Testis (tissue), 2 donors: Measurements from ENCODE around the gene SNX19.

Experiments
- POLR2A ChIP-seq: fragments of 450-650 bp; IDR thresholded peaks from one replicate; pipeline ENCODE4 v1.6.1; 2017; ENCODE audit warnings: antibody characterized with exemption, mild to moderate bottlenecking, moderate library complexity
- TF ChIP-seq, protein P1 (sequence below), 3 experiments: fragments of 450-650 bp in 2 of 3; fragments of 200-600 bp in 1 of 3; sonication (generic) in 1 of 3; IDR thresholded peaks; one replicate each; pipeline ENCODE4 v1.5.1; 2016 to 2019; ENCODE audit warnings: antibody characterized with exemption in 3 of 3, mild to moderate bottlenecking in 2 of 3, moderate library complexity in 1 of 3

DNA sequence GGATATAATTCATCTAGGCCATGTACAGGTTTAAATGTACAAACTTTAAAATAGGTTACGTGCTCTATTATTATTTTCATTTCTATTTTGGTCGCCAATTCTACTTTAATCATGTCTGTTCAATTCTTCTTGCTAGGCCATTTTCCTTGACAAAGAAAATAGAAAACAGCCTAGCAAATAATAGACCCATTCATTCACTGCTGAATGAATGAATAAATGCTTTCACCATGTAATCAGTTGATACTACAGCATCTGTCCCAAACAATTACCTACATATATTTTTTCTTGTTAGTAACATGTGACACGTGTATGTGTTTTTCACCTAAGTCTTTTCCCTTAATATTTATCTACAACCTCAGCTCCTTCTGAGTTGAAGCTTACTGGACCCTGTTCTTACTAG, 27.5 kb downstream of the SNX19 start:
- TF ChIP-seq, protein P1, sequence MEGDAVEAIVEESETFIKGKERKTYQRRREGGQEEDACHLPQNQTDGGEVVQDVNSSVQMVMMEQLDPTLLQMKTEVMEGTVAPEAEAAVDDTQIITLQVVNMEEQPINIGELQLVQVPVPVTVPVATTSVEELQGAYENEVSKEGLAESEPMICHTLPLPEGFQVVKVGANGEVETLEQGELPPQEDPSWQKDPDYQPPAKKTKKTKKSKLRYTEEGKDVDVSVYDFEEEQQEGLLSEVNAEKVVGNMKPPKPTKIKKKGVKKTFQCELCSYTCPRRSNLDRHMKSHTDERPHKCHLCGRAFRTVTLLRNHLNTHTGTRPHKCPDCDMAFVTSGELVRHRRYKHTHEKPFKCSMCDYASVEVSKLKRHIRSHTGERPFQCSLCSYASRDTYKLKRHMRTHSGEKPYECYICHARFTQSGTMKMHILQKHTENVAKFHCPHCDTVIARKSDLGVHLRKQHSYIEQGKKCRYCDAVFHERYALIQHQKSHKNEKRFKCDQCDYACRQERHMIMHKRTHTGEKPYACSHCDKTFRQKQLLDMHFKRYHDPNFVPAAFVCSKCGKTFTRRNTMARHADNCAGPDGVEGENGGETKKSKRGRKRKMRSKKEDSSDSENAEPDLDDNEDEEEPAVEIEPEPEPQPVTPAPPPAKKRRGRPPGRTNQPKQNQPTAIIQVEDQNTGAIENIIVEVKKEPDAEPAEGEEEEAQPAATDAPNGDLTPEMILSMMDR (IDR thresholded peaks at IDR 0.05): no peak
- no peak for TF ChIP-seq POLR2A
